ENCODE results near the gene COL27A1. TPM values are rescaled to one million over a fixed set of nuclear protein-coding genes. Genes with fewer than 3 reads are reported as not detected.

The COL27A1 gene
- total and polyA plus RNA-seq, 7 donors, result 1.4 to 13.3 (median 4.3) TPM

DNA sequence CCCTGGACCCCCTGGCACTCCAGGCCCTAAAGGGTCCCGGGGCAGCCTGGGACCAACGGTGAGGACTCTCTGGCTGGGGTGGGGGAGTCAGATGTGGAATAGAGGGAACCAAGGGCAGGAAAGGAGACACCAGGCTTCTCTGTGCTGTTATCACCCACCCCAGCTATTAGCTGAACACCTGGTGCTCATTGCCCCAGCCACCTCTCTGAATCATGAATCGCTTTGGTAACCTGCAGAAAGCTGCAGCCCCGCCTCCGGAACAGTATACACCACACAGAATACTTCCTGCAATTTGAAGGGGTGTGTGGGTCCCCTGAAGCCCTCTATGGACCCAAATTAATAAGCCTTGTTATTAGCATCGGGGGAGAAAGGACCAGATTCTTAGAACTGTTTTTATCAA, 127.2 kb downstream of the COL27A1 start:
- no peak for DNase-seq
- H3K4me3 ChIP-seq, result no peak overlapping the region
- intact Hi-C loops (cut with DNase I), result no loop called here
- H3K27ac ChIP-seq, result no peak overlapping the region
- 73 to 77% methylated on average over 6 of the region's 6 CpGs for WGBS, 2 donors
- H3K9me3 ChIP-seq, result no peaks in the 10 kb centered on the region
- H3K27me3 ChIP-seq, result no peaks in the 10 kb centered on the region
- TF ChIP-seq EP300 (IDR thresholded peaks at IDR 0.05), result no peak
- no peak for TF ChIP-seq POLR2AphosphoS5 (IDR thresholded peaks at IDR 0.05)
- TF ChIP-seq POLR2A (IDR thresholded peaks at IDR 0.05), result no peak
- TF ChIP-seq, protein P1, sequence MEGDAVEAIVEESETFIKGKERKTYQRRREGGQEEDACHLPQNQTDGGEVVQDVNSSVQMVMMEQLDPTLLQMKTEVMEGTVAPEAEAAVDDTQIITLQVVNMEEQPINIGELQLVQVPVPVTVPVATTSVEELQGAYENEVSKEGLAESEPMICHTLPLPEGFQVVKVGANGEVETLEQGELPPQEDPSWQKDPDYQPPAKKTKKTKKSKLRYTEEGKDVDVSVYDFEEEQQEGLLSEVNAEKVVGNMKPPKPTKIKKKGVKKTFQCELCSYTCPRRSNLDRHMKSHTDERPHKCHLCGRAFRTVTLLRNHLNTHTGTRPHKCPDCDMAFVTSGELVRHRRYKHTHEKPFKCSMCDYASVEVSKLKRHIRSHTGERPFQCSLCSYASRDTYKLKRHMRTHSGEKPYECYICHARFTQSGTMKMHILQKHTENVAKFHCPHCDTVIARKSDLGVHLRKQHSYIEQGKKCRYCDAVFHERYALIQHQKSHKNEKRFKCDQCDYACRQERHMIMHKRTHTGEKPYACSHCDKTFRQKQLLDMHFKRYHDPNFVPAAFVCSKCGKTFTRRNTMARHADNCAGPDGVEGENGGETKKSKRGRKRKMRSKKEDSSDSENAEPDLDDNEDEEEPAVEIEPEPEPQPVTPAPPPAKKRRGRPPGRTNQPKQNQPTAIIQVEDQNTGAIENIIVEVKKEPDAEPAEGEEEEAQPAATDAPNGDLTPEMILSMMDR (IDR thresholded peaks at IDR 0.05), result no peak
- H3K4me1 ChIP-seq, result peaks cover 0 to under 1% (median 0%) of the 10 kb centered on the region in 4 donors
- H3K36me3 ChIP-seq, result no peaks in the 10 kb centered on the region

DNA sequence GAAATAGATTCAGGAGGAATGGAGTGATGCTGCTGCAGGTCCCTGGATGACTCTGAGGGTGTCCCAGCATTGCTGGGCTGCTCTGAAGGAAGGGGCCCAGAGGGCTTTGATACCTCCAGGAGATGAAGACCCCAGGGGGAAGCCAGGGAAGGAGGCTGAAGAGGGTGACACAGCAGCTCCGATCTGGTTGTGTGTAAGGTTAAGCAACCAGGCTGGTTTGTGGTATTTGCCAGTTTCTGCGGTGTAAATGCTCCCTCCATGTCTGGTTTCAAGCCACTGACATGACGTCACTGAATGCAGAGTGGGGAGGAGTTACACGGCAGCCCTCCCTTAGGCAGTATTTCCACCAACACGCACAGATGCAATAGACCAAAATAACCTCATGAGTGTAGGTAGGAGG, 127.6 kb downstream of the COL27A1 start:
- TF ChIP-seq POLR2A (IDR thresholded peaks at IDR 0.05) (no peak), POLR2AphosphoS5 (IDR thresholded peaks at IDR 0.05) (no peak), EP300 (IDR thresholded peaks at IDR 0.05) (no peak)
- TF ChIP-seq, protein P1 (IDR thresholded peaks at IDR 0.05), result no peak
- intact Hi-C loops (cut with DNase I), result no loop called here
- DNase-seq, result peak; percentile 39
- Histone ChIP-seq H3K27me3 (no peaks in the 10 kb centered on the region), H3K4me1 (peaks cover 0 to 4% (median 0%) of the 10 kb centered on the region in 4 donors), H3K27ac (no peak overlapping the region), H3K4me3 (no peak overlapping the region), H3K36me3 (no peaks in the 10 kb centered on the region), H3K9me3 (no peaks in the 10 kb centered on the region)
- WGBS, 2 donors, result 59 to 64% methylated on average over 5 of the region's 5 CpGs

DNA sequence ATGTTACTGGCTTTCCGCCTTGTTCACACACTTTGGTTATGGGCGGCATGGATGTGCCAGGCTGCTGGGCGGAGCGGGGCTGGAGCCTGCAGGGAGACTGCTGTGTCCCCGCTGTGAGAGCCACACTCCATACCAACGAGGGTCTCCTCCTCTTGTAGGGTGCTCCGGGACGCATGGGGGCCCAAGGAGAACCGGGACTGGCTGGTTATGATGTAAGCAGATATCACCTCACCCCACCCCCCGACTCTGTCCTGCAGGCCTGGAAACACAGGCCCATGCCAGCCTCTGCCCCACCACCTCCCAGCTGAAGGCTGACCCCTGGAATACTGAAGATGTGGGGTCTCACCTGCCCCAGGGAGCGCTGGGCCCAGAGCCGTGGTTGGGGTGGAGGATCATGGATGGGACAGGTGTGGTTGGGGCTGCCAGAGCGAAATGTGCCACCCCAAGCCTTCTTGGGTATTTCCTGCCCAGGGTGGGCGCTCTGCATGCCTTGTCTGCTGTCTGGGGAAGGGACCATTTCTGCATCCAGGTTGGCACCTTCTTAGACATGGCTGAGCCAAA, 128.3 kb downstream of the COL27A1 start:
- WGBS, 2 donors, result 91% methylated on average over 14 of the region's 14 CpGs
- DNase-seq, result peak; percentile 55
- H3K27me3 ChIP-seq, result no peaks in the 10 kb centered on the region
- intact Hi-C loops (cut with DNase I), result no loop called here
- H3K9me3 ChIP-seq, result no peaks in the 10 kb centered on the region
- peaks cover 0 to 12% (median 3%) of the 10 kb centered on the region in 4 donors for H3K4me1 ChIP-seq
- no peaks in the 10 kb centered on the region for H3K36me3 ChIP-seq
- H3K27ac ChIP-seq, result no peak overlapping the region
- H3K4me3 ChIP-seq, result no peak overlapping the region
- TF ChIP-seq, protein P1 (IDR thresholded peaks at IDR 0.05), result no peak
- TF ChIP-seq EP300 (IDR thresholded peaks at IDR 0.05), result no peak
- no peak for TF ChIP-seq POLR2A (IDR thresholded peaks at IDR 0.05)
- no peak for TF ChIP-seq POLR2AphosphoS5 (IDR thresholded peaks at IDR 0.05)

DNA sequence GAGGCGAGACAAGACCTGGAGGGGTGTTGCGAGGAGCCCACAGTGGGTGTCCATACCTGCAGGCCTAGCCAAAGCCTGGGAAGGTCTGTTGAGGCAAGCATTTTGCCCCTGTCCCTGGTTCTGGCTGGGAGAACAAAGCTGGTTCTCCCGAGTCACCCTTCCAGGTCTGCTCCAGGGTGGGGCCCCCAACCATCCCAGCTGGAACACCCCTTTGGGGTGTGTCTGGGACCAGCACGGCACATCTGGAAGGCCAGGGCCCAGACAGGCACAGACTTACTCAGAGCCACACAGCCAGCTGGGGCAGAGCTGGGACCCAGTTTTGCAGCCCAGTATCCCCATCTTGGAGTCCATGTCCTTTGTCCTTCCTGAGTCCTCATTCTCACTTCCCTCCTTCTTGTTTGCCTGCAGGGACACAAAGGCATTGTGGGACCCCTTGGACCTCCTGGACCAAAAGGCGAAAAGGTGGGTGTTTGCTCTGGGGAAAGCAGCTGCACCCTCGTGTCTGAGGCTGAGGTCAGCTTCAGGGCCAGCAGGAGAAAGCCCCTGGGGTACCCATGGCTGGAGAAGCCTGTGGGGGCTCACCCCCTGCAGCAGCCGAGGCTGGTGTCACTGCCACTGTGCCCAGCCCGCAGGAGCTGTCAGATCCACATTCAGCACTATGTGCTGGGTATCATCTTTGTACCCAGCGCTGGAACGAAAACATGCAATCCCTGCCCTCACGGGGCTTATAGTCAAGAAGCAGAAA, 129.2 kb downstream of the COL27A1 start:
- H3K27me3 ChIP-seq, result no peaks in the 10 kb centered on the region
- no peaks in the 10 kb centered on the region for H3K36me3 ChIP-seq
- 89 to 90% methylated on average over 11 of the region's 11 CpGs for WGBS, 2 donors
- peak; percentile 49 for DNase-seq
- TF ChIP-seq, protein P1 (IDR thresholded peaks at IDR 0.05), result no peak
- TF ChIP-seq POLR2A (IDR thresholded peaks at IDR 0.05) (no peak), POLR2AphosphoS5 (IDR thresholded peaks at IDR 0.05) (no peak), EP300 (IDR thresholded peaks at IDR 0.05) (no peak)
- no peak overlapping the region for H3K27ac ChIP-seq
- H3K9me3 ChIP-seq, result no peaks in the 10 kb centered on the region
- peaks cover 0 to 12% (median 3%) of the 10 kb centered on the region in 4 donors for H3K4me1 ChIP-seq
- intact Hi-C loops (cut with DNase I), result no loop called here
- no peak overlapping the region for H3K4me3 ChIP-seq
